ENCODE data around the gene UTP14C. TPM values are rescaled to one million over a fixed set of nuclear protein-coding genes. Genes with fewer than 3 reads are reported as not detected.

UTP14C gene
- total and polyA plus RNA-seq, 2 experiments from 2014 or later = 11.4 to 22.9 TPM

GRCh38 chr13:52029569-52029968, 5.1 kb downstream of the UTP14C start:
- Histone ChIP-seq H3K9me2 (ENCODE audit: insufficient read depth) (no peaks in the 10 kb centered on the region), H3K27me3 (ENCODE audit: insufficient read depth) (no peaks in the 10 kb centered on the region), H2AFZ (no peak overlapping the region), H3F3A (replicated peaks; ENCODE audit: low read depth) (no peaks in the 10 kb centered on the region), H3K36me3 (ENCODE audit: insufficient read depth) (peaks cover 31% of the 10 kb centered on the region; the same call in 1 of the 2 replicates), H3K79me2 (replicated peaks; ENCODE audit: insufficient read depth) (peaks cover 22% of the 10 kb centered on the region), H3K4me2 (no peak overlapping the region), H3K27ac (ENCODE audit: low read depth) (no peak overlapping the region), H3K4me1 (ENCODE audit: insufficient read depth) (no peaks in the 10 kb centered on the region), H3K4me3 (no peak overlapping the region), H4K20me1 (replicated peaks; ENCODE audit: insufficient read depth) (no peaks in the 10 kb centered on the region; the same call in 1 of the 2 replicates)
- TF ChIP-seq NANOG (IDR thresholded peaks at IDR 0.05; ENCODE audit: borderline replicate concordance) = no peak
- TF ChIP-seq ZNF114 (CRISPR knock-in tag; IDR thresholded peaks at IDR 0.05) = no peak
- no peak for TF ChIP-seq ZNF331 (CRISPR knock-in tag; IDR thresholded peaks at IDR 0.05; ENCODE audit: low read depth)
- TF ChIP-seq CREB1 (CRISPR knock-in tag; IDR thresholded peaks at IDR 0.05; ENCODE audit: low read depth) = no peak
- TF ChIP-seq CTCF (conservative IDR thresholded peaks at IDR 0.05; ENCODE audit: low read depth in 2 of 2) = no peak
- no peak for TF ChIP-seq JUNB (IDR thresholded peaks at IDR 0.05; ENCODE audit: unreplicated experiment)
- no peak for TF ChIP-seq REST (IDR thresholded peaks at IDR 0.05; ENCODE audit: unreplicated experiment)
- no peak for TF ChIP-seq STAT1 (IDR thresholded peaks at IDR 0.05; ENCODE audit: unreplicated experiment)
- TF ChIP-seq ZNF462 (CRISPR knock-in tag; IDR thresholded peaks at IDR 0.05) = no peak
- TF ChIP-seq ETS1 (IDR thresholded peaks at IDR 0.05) = no peak
- no peak for TF ChIP-seq EZH2phosphoT487 (IDR thresholded peaks at IDR 0.05; ENCODE audit: unreplicated experiment)
- no peak for TF ChIP-seq POLR2AphosphoS5 (IDR thresholded peaks at IDR 0.05; ENCODE audit: low read depth)
- peaks cover 7% of the 10 kb centered on the region for H3K27me3 Mint-ChIP-seq (ENCODE audit: insufficient read depth, low read depth, poor library complexity)
- H3K4me3 Mint-ChIP-seq = no peak overlapping the region
- peaks cover 65% of the 10 kb centered on the region for H3K36me3 Mint-ChIP-seq (ENCODE audit: low read depth)
- DNase-seq (ENCODE audit: low spot score) (no peak), ATAC-seq (no peak)
- peaks cover 36% of the 10 kb centered on the region; the same call in 2 of the 3 replicates for H3K9me3 Mint-ChIP-seq
- H3K27ac Mint-ChIP-seq = no peak overlapping the region
- no peaks in the 10 kb centered on the region for H3K4me1 Mint-ChIP-seq
